SK-N-SH (cell line): ENCODE results near the gene NOTUM. TPM values are rescaled to one million over a fixed set of nuclear protein-coding genes. Genes with fewer than 3 reads are reported as not detected.

Source experiments
- CTCF ChIA-PET: fragments of 300-600, 350-600 bp; formaldehyde crosslinking; extraction: SDS; loops from one replicate; lab custom pipeline; 2021; lab: Yijun Ruan, JAX
- POLR2A ChIA-PET: fragments of 350-600 bp; sonication (Branson Sonifier 250); formaldehyde crosslinking; extraction: SDS; loops from one replicate; lab custom pipeline; 2020; ENCODE audit warnings: antibody characterized with exemption, inconsistent platforms; lab: Yijun Ruan, JAX
- DNase-seq: peaks from one replicate; pipeline ENCODE4 v3.0.0; 2012
- H2AFZ ChIP-seq: fragments of 200-600 bp; sonication (generic); 2 replicates; pipeline ENCODE4 v1.8.1; 2016; ENCODE audit warnings: antibody characterized with exemption, mild to moderate bottlenecking, low read depth
- H3F3A ChIP-seq: fragments of 200-600 bp; sonication (generic); replicated peaks from 2 replicates; pipeline ENCODE3; 2016; ENCODE audit warnings: antibody characterized with exemption, mild to moderate bottlenecking; ENCODE audit not compliant: insufficient read depth
- H3K27ac ChIP-seq, 2 experiments: fragments of 200-500 bp in 1 of 2; fragments of 200-600 bp in 1 of 2; sonication (Bioruptor generic) in 1 of 2; sonication (generic), shearing (Covaris generic) in 1 of 2; 2 replicates each; pipeline versions ENCODE4 v1.5.1 to v1.6.1; 2014 to 2016; ENCODE audit warnings: low read depth in 2 of 2, inconsistent platforms in 1 of 2, low read length in 1 of 2, mild to moderate bottlenecking in 1 of 2, mixed read lengths in 1 of 2
- H3K27me3 ChIP-seq: fragments of 200-600 bp; sonication (generic), shearing (Covaris generic); 2 replicates; pipeline ENCODE4 v1.6.1; 2016; ENCODE audit warnings: mixed run types; ENCODE audit not compliant: insufficient read depth
- H3K36me3 ChIP-seq, 2 experiments: fragments of 200-500 bp in 1 of 2; fragments of 200-600 bp in 1 of 2; sonication (Bioruptor generic) in 1 of 2; sonication (generic) in 1 of 2; replicated peaks in 1 of 2; 2 replicates each; pipeline versions ENCODE3 to v1.5.1; 2014 to 2016; ENCODE audit warnings: low read length in 1 of 2, mild to moderate bottlenecking in 1 of 2; ENCODE audit not compliant: insufficient read depth in 2 of 2, control insufficient read depth in 1 of 2
- H3K4me1 ChIP-seq, 2 experiments: fragments of 200-500 bp in 1 of 2; fragments of 200-600 bp in 1 of 2; sonication (Bioruptor generic) in 1 of 2; sonication (generic), shearing (Covaris generic) in 1 of 2; 2 replicates each; pipeline versions ENCODE4 v1.5.1 to v1.6.1; 2014 to 2016; ENCODE audit warnings: low read depth in 1 of 2, low read length in 1 of 2, mixed run types in 1 of 2; ENCODE audit not compliant: insufficient read depth in 2 of 2, control insufficient read depth in 1 of 2
- H3K4me2 ChIP-seq: fragments of 200-600 bp; sonication (generic), shearing (Covaris generic); 2 replicates; pipeline ENCODE4 v1.6.1; 2017; ENCODE audit warnings: mixed run types
- H3K4me3 ChIP-seq, 2 experiments: fragments of 200-500 bp in 1 of 2; fragments of 200-600 bp in 1 of 2; sonication (Bioruptor generic) in 1 of 2; sonication (generic), shearing (Covaris generic) in 1 of 2; 2 replicates each; pipeline versions ENCODE4 v1.5.1 to v1.8.1; 2014 to 2016; ENCODE audit warnings: low read depth in 2 of 2, inconsistent platforms in 1 of 2, low read length in 1 of 2, mild to moderate bottlenecking in 1 of 2, mixed read lengths in 1 of 2, moderate library complexity in 1 of 2
- H3K79me2 ChIP-seq: fragments of 200-600 bp; sonication (generic); 2 replicates; pipeline ENCODE4 v1.8.1; 2017; ENCODE audit warnings: mild to moderate bottlenecking; ENCODE audit not compliant: insufficient read depth
- H3K9ac ChIP-seq: fragments of 200-600 bp; sonication (generic); 2 replicates; pipeline ENCODE4 v1.6.1; 2017; ENCODE audit warnings: mixed run types
- H3K9me2 ChIP-seq: fragments of 200-600 bp; sonication (generic); 2 replicates; pipeline ENCODE4 v1.6.1; 2017; ENCODE audit warnings: mixed run types
- H3K9me3 ChIP-seq: fragments of 200-600 bp; sonication (generic); 2 replicates; pipeline ENCODE4 v1.6.1; 2017; ENCODE audit warnings: mixed run types, mild to moderate bottlenecking, moderate library complexity
- H4K20me1 ChIP-seq: fragments of 200-600 bp; sonication (generic); 2 replicates; pipeline ENCODE4 v1.6.1; 2017; ENCODE audit warnings: mild to moderate bottlenecking, mixed run types; ENCODE audit not compliant: insufficient read depth
- ELF1 ChIP-seq: IDR thresholded peaks from 2 replicates; pipeline ENCODE4 v1.4.0; 2012
- EP300 ChIP-seq, 2 experiments: IDR thresholded peaks; 2 replicates each; pipeline versions ENCODE4 v1.4.0 to v1.6.1; 2012; ENCODE audit warnings: borderline replicate concordance in 1 of 2, low read depth in 1 of 2, low read length in 1 of 2
- GABPA ChIP-seq: IDR thresholded peaks from 2 replicates; pipeline ENCODE4 v1.4.0; 2012; ENCODE audit warnings: low read depth, mild to moderate bottlenecking
- GATA2 ChIP-seq: sonication (generic); formaldehyde crosslinking; IDR thresholded peaks from 2 replicates; pipeline ENCODE4 v1.5.0; 2020; ENCODE audit warnings: mild to moderate bottlenecking, missing genetic modification reagents
- MEF2A ChIP-seq: IDR thresholded peaks from 2 replicates; pipeline ENCODE4 v1.4.0; 2012; ENCODE audit warnings: low read depth, borderline replicate concordance
- MXI1 ChIP-seq: IDR thresholded peaks from 2 replicates; pipeline ENCODE4 v1.6.1; 2012; ENCODE audit warnings: mild to moderate bottlenecking, low read depth, low read length, improper control_type of control experiment
- NFIC ChIP-seq: IDR thresholded peaks from 2 replicates; pipeline ENCODE4 v1.4.0; 2012; ENCODE audit warnings: borderline replicate concordance
- POLR2AphosphoS5 ChIP-seq: IDR thresholded peaks from 2 replicates; pipeline ENCODE4 v1.6.1; 2012; ENCODE audit warnings: low read depth, low read length
- YY1 ChIP-seq: IDR thresholded peaks from 2 replicates; pipeline ENCODE4 v1.4.0; 2012; ENCODE audit warnings: low read depth, mild to moderate bottlenecking
- WGBS: methylation state at CpG from one replicate; pipeline ENCODE4 v1.1.6; 2017; ENCODE audit warnings: low lambda C conversion rate; 5-methylcytosine and 5-hydroxymethylcytosine counted together
- polyA plus RNA-seq, 3 experiments: library from polyadenylated mRNA; depleted of rRNA; stranded (reverse); fragments of >200 nt; gene quantifications; 2 replicates each; pipeline ENCODE4 v1.2.3, GENCODE V29; 2012
- TF ChIP-seq, protein P1 (sequence below): IDR thresholded peaks from 2 replicates; pipeline ENCODE4 v1.4.0; 2012; ENCODE audit warnings: low read depth, borderline replicate concordance
- TF ChIP-seq, protein P2 (sequence below): fragments of 150-350 bp; IDR thresholded peaks from 2 replicates; pipeline ENCODE4 v1.6.1; 2017; ENCODE audit warnings: antibody characterized with exemption, low read length, low read depth, borderline replicate concordance
- TF ChIP-seq, protein P3 (sequence below): IDR thresholded peaks from 2 replicates; pipeline ENCODE4; 2012

Gene NOTUM
- polyA plus RNA-seq, 1 of the 3 experiments (the other 2 are of a cell fraction): 0.33 TPM

DNA sequence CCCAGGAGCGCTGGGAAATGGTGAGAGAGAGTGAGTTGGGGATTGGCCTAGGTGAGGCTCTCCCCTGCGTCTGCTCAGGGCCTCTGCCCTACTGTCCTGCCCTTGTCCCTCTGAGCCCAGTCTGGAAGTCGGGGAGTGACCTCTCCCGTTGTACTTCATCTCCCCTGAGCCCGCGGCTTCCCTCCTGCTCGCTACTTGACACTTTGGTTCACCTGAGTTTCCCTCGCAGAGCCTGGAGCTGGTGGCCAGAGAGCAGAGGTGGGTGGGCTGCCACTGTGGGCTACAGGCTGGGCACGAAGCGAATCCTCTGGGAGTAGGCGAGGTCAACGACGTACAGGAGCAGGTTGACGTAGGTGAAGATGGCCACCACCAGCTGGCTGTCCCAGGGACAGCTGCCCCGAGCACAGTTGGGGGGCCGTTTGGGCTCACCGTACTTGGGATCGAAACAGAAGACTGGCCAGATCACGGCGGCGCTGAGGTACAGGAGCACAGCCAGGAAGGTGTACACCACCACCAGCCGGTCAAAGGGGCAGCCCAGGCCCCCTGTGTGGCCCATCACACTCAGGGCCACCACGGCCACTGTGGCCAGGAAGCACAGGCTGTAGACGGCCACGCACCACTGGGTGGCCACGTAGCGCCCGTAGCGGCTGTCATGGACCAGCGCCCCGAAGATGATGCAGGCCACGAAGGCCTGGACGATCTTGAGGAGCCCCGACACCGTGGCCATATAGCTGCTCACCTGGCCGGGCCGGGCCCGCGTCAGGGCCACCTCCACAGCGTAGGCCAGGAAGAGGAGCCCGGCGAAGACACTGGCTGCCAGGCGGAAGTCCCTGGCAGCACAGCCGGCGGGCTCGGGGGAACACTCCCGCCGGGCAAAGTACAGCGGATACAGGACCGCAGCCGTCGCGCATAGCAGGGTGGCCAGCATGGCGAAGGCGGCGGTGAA is 20.2 kb downstream of the NOTUM start:
- Histone ChIP-seq H3K4me3 (no peak overlapping the region), H3K4me1 (peaks cover 3 to 8% of the 10 kb centered on the region in 2 experiments; a peak in 2 of 4 replicates), H3K9me3 (no peaks in the 10 kb centered on the region), H2AFZ (no peak overlapping the region), H3K9ac (no peak overlapping the region), H3K4me2 (no peak overlapping the region), H3K36me3 (no peaks in the 10 kb centered on the region), H3F3A (no peaks in the 10 kb centered on the region), H3K27ac (no peak overlapping the region), H3K79me2 (peaks cover 13% of the 10 kb centered on the region), H3K9me2 (no peaks in the 10 kb centered on the region), H3K27me3 (no peaks in the 10 kb centered on the region), H4K20me1 (no peaks in the 10 kb centered on the region)
- ChIA-PET POLR2A (no interaction called here), CTCF (interaction anchor here (0.6 to 17.7 kb wide), 7 partner anchors 8 to 213 kb away, joined by 3 to 216 read pairs (median 3); partner anchors contain the start of genes CENPX, LRRC45 and NOTUM)
- TF ChIP-seq GABPA: no peak
- no peak for TF ChIP-seq NFIC
- TF ChIP-seq, protein P1, sequence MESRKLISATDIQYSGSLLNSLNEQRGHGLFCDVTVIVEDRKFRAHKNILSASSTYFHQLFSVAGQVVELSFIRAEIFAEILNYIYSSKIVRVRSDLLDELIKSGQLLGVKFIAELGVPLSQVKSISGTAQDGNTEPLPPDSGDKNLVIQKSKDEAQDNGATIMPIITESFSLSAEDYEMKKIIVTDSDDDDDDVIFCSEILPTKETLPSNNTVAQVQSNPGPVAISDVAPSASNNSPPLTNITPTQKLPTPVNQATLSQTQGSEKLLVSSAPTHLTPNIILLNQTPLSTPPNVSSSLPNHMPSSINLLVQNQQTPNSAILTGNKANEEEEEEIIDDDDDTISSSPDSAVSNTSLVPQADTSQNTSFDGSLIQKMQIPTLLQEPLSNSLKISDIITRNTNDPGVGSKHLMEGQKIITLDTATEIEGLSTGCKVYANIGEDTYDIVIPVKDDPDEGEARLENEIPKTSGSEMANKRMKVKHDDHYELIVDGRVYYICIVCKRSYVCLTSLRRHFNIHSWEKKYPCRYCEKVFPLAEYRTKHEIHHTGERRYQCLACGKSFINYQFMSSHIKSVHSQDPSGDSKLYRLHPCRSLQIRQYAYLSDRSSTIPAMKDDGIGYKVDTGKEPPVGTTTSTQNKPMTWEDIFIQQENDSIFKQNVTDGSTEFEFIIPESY: no peak
- TF ChIP-seq MXI1: no peak
- TF ChIP-seq ELF1: no peak
- no peak for TF ChIP-seq YY1
- no peak for TF ChIP-seq GATA2 (CRISPR knock-in tag)
- TF ChIP-seq EP300 (IDR thresholded peaks at IDR 0.05; ENCODE audit: borderline replicate concordance in 1 of 2, low read depth in 1 of 2, low read length in 1 of 2): no peak
- TF ChIP-seq, protein P2, sequence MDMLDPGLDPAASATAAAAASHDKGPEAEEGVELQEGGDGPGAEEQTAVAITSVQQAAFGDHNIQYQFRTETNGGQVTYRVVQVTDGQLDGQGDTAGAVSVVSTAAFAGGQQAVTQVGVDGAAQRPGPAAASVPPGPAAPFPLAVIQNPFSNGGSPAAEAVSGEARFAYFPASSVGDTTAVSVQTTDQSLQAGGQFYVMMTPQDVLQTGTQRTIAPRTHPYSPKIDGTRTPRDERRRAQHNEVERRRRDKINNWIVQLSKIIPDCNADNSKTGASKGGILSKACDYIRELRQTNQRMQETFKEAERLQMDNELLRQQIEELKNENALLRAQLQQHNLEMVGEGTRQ: no peak
- no peak for TF ChIP-seq POLR2AphosphoS5
- TF ChIP-seq, protein P3, sequence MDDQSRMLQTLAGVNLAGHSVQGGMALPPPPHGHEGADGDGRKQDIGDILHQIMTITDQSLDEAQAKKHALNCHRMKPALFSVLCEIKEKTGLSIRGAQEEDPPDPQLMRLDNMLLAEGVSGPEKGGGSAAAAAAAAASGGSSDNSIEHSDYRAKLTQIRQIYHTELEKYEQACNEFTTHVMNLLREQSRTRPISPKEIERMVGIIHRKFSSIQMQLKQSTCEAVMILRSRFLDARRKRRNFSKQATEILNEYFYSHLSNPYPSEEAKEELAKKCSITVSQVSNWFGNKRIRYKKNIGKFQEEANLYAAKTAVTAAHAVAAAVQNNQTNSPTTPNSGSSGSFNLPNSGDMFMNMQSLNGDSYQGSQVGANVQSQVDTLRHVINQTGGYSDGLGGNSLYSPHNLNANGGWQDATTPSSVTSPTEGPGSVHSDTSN: no peak
- TF ChIP-seq MEF2A: no peak
- WGBS: 89% methylated on average over 52 of the region's 56 CpGs
- DNase-seq: no peak
